SK-N-SH (cell line): ENCODE results near the gene CHAF1A. TPM values are rescaled to one million over a fixed set of nuclear protein-coding genes. Genes with fewer than 3 reads are reported as not detected.

ENCODE experiments used
- CTCF ChIA-PET: fragments of 300-600, 350-600 bp; formaldehyde crosslinking; extraction: SDS; loops from one replicate; lab custom pipeline; 2021; lab: Yijun Ruan, JAX
- POLR2A ChIA-PET: fragments of 350-600 bp; sonication (Branson Sonifier 250); formaldehyde crosslinking; extraction: SDS; loops from one replicate; lab custom pipeline; 2020; ENCODE audit warnings: antibody characterized with exemption, inconsistent platforms; lab: Yijun Ruan, JAX
- DNase-seq: peaks from one replicate; pipeline ENCODE4 v3.0.0; 2012
- H2AFZ ChIP-seq: fragments of 200-600 bp; sonication (generic); 2 replicates; pipeline ENCODE4 v1.8.1; 2016; ENCODE audit warnings: antibody characterized with exemption, mild to moderate bottlenecking, low read depth
- H3F3A ChIP-seq: fragments of 200-600 bp; sonication (generic); replicated peaks from 2 replicates; pipeline ENCODE3; 2016; ENCODE audit warnings: antibody characterized with exemption, mild to moderate bottlenecking; ENCODE audit not compliant: insufficient read depth
- H3K27ac ChIP-seq, 2 experiments: fragments of 200-500 bp in 1 of 2; fragments of 200-600 bp in 1 of 2; sonication (Bioruptor generic) in 1 of 2; sonication (generic), shearing (Covaris generic) in 1 of 2; 2 replicates each; pipeline versions ENCODE4 v1.5.1 to v1.6.1; 2014 to 2016; ENCODE audit warnings: low read depth in 2 of 2, inconsistent platforms in 1 of 2, low read length in 1 of 2, mild to moderate bottlenecking in 1 of 2, mixed read lengths in 1 of 2
- H3K27me3 ChIP-seq: fragments of 200-600 bp; sonication (generic), shearing (Covaris generic); 2 replicates; pipeline ENCODE4 v1.6.1; 2016; ENCODE audit warnings: mixed run types; ENCODE audit not compliant: insufficient read depth
- H3K36me3 ChIP-seq, 2 experiments: fragments of 200-500 bp in 1 of 2; fragments of 200-600 bp in 1 of 2; sonication (Bioruptor generic) in 1 of 2; sonication (generic) in 1 of 2; replicated peaks in 1 of 2; 2 replicates each; pipeline versions ENCODE3 to v1.5.1; 2014 to 2016; ENCODE audit warnings: low read length in 1 of 2, mild to moderate bottlenecking in 1 of 2; ENCODE audit not compliant: insufficient read depth in 2 of 2, control insufficient read depth in 1 of 2
- H3K4me1 ChIP-seq, 2 experiments: fragments of 200-500 bp in 1 of 2; fragments of 200-600 bp in 1 of 2; sonication (Bioruptor generic) in 1 of 2; sonication (generic), shearing (Covaris generic) in 1 of 2; 2 replicates each; pipeline versions ENCODE4 v1.5.1 to v1.6.1; 2014 to 2016; ENCODE audit warnings: low read depth in 1 of 2, low read length in 1 of 2, mixed run types in 1 of 2; ENCODE audit not compliant: insufficient read depth in 2 of 2, control insufficient read depth in 1 of 2
- H3K4me2 ChIP-seq: fragments of 200-600 bp; sonication (generic), shearing (Covaris generic); 2 replicates; pipeline ENCODE4 v1.6.1; 2017; ENCODE audit warnings: mixed run types
- H3K4me3 ChIP-seq, 2 experiments: fragments of 200-500 bp in 1 of 2; fragments of 200-600 bp in 1 of 2; sonication (Bioruptor generic) in 1 of 2; sonication (generic), shearing (Covaris generic) in 1 of 2; 2 replicates each; pipeline versions ENCODE4 v1.5.1 to v1.8.1; 2014 to 2016; ENCODE audit warnings: low read depth in 2 of 2, inconsistent platforms in 1 of 2, low read length in 1 of 2, mild to moderate bottlenecking in 1 of 2, mixed read lengths in 1 of 2, moderate library complexity in 1 of 2
- H3K79me2 ChIP-seq: fragments of 200-600 bp; sonication (generic); 2 replicates; pipeline ENCODE4 v1.8.1; 2017; ENCODE audit warnings: mild to moderate bottlenecking; ENCODE audit not compliant: insufficient read depth
- H3K9ac ChIP-seq: fragments of 200-600 bp; sonication (generic); 2 replicates; pipeline ENCODE4 v1.6.1; 2017; ENCODE audit warnings: mixed run types
- H3K9me2 ChIP-seq: fragments of 200-600 bp; sonication (generic); 2 replicates; pipeline ENCODE4 v1.6.1; 2017; ENCODE audit warnings: mixed run types
- H3K9me3 ChIP-seq: fragments of 200-600 bp; sonication (generic); 2 replicates; pipeline ENCODE4 v1.6.1; 2017; ENCODE audit warnings: mixed run types, mild to moderate bottlenecking, moderate library complexity
- H4K20me1 ChIP-seq: fragments of 200-600 bp; sonication (generic); 2 replicates; pipeline ENCODE4 v1.6.1; 2017; ENCODE audit warnings: mild to moderate bottlenecking, mixed run types; ENCODE audit not compliant: insufficient read depth
- FOSL2 ChIP-seq: IDR thresholded peaks from 2 replicates; pipeline ENCODE4 v1.4.0; 2012; ENCODE audit warnings: low read depth, mild to moderate bottlenecking, moderate library complexity, borderline replicate concordance
- FOXJ3 ChIP-seq: sonication (generic); formaldehyde crosslinking; IDR thresholded peaks from 2 replicates; pipeline ENCODE4 v1.5.1; 2020; ENCODE audit warnings: mild to moderate bottlenecking, missing genetic modification reagents
- MEF2A ChIP-seq: IDR thresholded peaks from 2 replicates; pipeline ENCODE4 v1.4.0; 2012; ENCODE audit warnings: low read depth, borderline replicate concordance
- NFIC ChIP-seq: IDR thresholded peaks from 2 replicates; pipeline ENCODE4 v1.4.0; 2012; ENCODE audit warnings: borderline replicate concordance
- POLR2AphosphoS5 ChIP-seq: IDR thresholded peaks from 2 replicates; pipeline ENCODE4 v1.6.1; 2012; ENCODE audit warnings: low read depth, low read length
- TAF1 ChIP-seq: IDR thresholded peaks from 2 replicates; pipeline ENCODE4 v1.6.1; 2012; ENCODE audit warnings: low read depth, mild to moderate bottlenecking, low read length, moderate library complexity, borderline replicate concordance
- YY1 ChIP-seq: IDR thresholded peaks from 2 replicates; pipeline ENCODE4 v1.4.0; 2012; ENCODE audit warnings: low read depth, mild to moderate bottlenecking
- WGBS: methylation state at CpG from one replicate; pipeline ENCODE4 v1.1.6; 2017; ENCODE audit warnings: low lambda C conversion rate; 5-methylcytosine and 5-hydroxymethylcytosine counted together
- polyA plus RNA-seq, 3 experiments: library from polyadenylated mRNA; depleted of rRNA; stranded (reverse); fragments of >200 nt; gene quantifications; 2 replicates each; pipeline ENCODE4 v1.2.3, GENCODE V29; 2012
- TF ChIP-seq, protein P1 (sequence below): fragments of 200-600 bp; sonication (generic); IDR thresholded peaks from 2 replicates; pipeline ENCODE4 v1.6.1; 2017; ENCODE audit warnings: antibody characterized with exemption, mild to moderate bottlenecking, moderate library complexity
- TF ChIP-seq, protein P2 (sequence below): IDR thresholded peaks from 2 replicates; pipeline ENCODE4 v1.6.1; 2012; ENCODE audit warnings: mild to moderate bottlenecking, low read depth, low read length, moderate library complexity
- TF ChIP-seq, protein P3 (sequence below): fragments of 150-350 bp; IDR thresholded peaks from 2 replicates; pipeline ENCODE4 v1.6.1; 2016; ENCODE audit warnings: mild to moderate bottlenecking, low read depth, low read length

Gene CHAF1A
- polyA plus RNA-seq, 1 of the 3 experiments (the other 2 are of a cell fraction), result 18.0 TPM

DNA sequence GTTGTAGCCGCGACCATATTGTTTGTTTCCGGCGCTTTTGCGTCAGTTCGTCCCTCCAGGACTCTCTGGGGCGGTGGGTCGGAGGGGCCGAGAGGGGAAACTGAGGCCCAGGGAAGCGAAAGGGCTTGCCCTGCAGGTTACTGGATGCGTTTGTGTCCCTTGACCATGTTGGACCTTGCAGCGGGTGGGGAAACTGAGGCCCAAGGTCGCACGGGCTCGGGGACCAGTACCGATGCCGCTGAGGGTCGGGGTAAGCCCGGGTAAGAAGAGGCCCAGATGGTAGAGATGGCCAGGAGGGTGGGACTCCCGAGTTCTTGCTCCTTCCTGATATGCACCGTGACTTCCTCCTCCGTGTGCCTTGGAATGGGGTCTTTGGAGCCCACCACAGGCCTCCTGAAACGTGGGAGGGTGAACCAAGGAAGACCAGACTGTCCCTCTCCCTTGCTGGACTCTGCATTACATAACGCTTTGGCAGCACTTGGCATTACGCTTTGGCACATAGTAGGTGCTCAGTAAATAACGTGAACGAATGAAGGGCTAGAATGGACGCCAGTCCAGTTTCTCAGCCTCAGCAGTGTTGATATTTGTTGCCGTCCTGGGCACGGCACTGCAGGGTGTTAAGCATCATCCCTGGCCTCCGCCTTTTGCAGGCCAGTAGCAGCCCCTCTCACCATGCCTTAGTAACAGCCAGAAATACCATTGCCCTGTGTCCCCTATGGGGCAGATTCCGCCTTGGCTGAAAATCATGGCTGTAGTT lies 743 bp downstream of the CHAF1A start:
- 11% methylated on average over 21 of the region's 32 CpGs for WGBS
- Histone ChIP-seq H3K36me3 (no peaks in the 10 kb centered on the region), H3F3A (peaks cover 10% of the 10 kb centered on the region), H3K27me3 (no peaks in the 10 kb centered on the region), H3K9me2 (no peaks in the 10 kb centered on the region), H3K27ac (peak overlapping the region; percentile 32 to 34; a peak in 2 of 4 replicates), H3K79me2 (peaks cover 77% of the 10 kb centered on the region), H4K20me1 (peaks cover 9% of the 10 kb centered on the region), H3K9ac (peak overlapping the region; percentile 97), H2AFZ (no peak overlapping the region; the same call in 1 of the 2 replicates), H3K9me3 (no peaks in the 10 kb centered on the region), H3K4me2 (peak overlapping the region; percentile 100), H3K4me1 (peaks cover 8 to 10% of the 10 kb centered on the region in 2 experiments; a peak in 3 of 4 replicates), H3K4me3 (peak overlapping the region; percentile 78 to 81)
- POLR2A ChIA-PET, result no interaction called here
- CTCF ChIA-PET, result interaction anchor here (1.6 kb wide), 1 partner anchor 12 kb away, joined by 3 read pairs; no protein-coding TSS in a partner anchor
- TF ChIP-seq, protein P1, sequence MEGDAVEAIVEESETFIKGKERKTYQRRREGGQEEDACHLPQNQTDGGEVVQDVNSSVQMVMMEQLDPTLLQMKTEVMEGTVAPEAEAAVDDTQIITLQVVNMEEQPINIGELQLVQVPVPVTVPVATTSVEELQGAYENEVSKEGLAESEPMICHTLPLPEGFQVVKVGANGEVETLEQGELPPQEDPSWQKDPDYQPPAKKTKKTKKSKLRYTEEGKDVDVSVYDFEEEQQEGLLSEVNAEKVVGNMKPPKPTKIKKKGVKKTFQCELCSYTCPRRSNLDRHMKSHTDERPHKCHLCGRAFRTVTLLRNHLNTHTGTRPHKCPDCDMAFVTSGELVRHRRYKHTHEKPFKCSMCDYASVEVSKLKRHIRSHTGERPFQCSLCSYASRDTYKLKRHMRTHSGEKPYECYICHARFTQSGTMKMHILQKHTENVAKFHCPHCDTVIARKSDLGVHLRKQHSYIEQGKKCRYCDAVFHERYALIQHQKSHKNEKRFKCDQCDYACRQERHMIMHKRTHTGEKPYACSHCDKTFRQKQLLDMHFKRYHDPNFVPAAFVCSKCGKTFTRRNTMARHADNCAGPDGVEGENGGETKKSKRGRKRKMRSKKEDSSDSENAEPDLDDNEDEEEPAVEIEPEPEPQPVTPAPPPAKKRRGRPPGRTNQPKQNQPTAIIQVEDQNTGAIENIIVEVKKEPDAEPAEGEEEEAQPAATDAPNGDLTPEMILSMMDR, result no peak
- TF ChIP-seq NFIC (no peak), MEF2A (no peak), FOXJ3 (CRISPR knock-in tag) (no peak), POLR2AphosphoS5 (no peak), FOSL2 (no peak)
- TF ChIP-seq, protein P2, sequence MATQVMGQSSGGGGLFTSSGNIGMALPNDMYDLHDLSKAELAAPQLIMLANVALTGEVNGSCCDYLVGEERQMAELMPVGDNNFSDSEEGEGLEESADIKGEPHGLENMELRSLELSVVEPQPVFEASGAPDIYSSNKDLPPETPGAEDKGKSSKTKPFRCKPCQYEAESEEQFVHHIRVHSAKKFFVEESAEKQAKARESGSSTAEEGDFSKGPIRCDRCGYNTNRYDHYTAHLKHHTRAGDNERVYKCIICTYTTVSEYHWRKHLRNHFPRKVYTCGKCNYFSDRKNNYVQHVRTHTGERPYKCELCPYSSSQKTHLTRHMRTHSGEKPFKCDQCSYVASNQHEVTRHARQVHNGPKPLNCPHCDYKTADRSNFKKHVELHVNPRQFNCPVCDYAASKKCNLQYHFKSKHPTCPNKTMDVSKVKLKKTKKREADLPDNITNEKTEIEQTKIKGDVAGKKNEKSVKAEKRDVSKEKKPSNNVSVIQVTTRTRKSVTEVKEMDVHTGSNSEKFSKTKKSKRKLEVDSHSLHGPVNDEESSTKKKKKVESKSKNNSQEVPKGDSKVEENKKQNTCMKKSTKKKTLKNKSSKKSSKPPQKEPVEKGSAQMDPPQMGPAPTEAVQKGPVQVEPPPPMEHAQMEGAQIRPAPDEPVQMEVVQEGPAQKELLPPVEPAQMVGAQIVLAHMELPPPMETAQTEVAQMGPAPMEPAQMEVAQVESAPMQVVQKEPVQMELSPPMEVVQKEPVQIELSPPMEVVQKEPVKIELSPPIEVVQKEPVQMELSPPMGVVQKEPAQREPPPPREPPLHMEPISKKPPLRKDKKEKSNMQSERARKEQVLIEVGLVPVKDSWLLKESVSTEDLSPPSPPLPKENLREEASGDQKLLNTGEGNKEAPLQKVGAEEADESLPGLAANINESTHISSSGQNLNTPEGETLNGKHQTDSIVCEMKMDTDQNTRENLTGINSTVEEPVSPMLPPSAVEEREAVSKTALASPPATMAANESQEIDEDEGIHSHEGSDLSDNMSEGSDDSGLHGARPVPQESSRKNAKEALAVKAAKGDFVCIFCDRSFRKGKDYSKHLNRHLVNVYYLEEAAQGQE, result no peak
- TF ChIP-seq, protein P3, sequence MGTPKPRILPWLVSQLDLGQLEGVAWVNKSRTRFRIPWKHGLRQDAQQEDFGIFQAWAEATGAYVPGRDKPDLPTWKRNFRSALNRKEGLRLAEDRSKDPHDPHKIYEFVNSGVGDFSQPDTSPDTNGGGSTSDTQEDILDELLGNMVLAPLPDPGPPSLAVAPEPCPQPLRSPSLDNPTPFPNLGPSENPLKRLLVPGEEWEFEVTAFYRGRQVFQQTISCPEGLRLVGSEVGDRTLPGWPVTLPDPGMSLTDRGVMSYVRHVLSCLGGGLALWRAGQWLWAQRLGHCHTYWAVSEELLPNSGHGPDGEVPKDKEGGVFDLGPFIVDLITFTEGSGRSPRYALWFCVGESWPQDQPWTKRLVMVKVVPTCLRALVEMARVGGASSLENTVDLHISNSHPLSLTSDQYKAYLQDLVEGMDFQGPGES, result no peak
- no peak for DNase-seq

DNA sequence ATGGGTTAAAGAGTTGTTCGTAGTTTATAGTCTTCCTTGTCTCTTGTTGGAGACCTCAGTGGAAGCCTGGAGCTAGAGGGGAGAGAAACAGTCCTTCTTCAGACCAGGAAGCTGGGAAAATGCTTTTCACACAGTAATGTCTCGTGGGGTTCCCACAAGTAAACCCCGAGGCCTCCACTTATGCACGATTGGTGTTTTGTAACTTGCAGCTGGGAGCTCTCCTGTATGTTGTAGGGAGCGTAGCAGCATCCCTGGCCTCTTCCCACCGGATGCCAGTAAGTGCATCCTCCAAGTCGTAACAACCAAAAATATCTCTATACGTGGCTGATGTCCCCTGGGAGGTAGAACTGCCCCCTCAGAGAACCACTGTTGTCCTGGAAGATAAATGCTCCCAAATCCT lies 3.5 kb downstream of the CHAF1A start:
- no peak for TF ChIP-seq TAF1
- no peak for TF ChIP-seq YY1
- TF ChIP-seq, all 33 proteins: peak for 0
- H3K79me2 ChIP-seq, result peaks cover 80% of the 10 kb centered on the region
- DNase-seq, result no peak
- no peaks in the 10 kb centered on the region; the same call in 1 of the 2 replicates for H4K20me1 ChIP-seq
- no peak overlapping the region for H3K4me2 ChIP-seq
- H3K27me3 ChIP-seq, result no peaks in the 10 kb centered on the region
- no peaks in the 10 kb centered on the region for H3K9me2 ChIP-seq
- no peaks in the 10 kb centered on the region for H3K9me3 ChIP-seq
- CTCF ChIA-PET, result no interaction called here
- peaks cover 4 to 8% of the 10 kb centered on the region in 2 experiments for H3K36me3 ChIP-seq
- WGBS, result 93% methylated on average over 8 of the region's 8 CpGs
- no peak overlapping the region for H3K9ac ChIP-seq
- peaks cover 10% of the 10 kb centered on the region for H3F3A ChIP-seq
- POLR2A ChIA-PET, result no interaction called here
- H3K4me1 ChIP-seq, result peaks cover 7 to 8% of the 10 kb centered on the region in 2 experiments; a peak in 3 of 4 replicates
- no peak overlapping the region for H3K4me3 ChIP-seq
- H2AFZ ChIP-seq, result no peak overlapping the region
- no peak overlapping the region for H3K27ac ChIP-seq
